CD4-positive, alpha-beta T cell treated with Interleukin-4 for 1 hour (primary cell): ENCODE data around the gene MLLT11.
A peak's percentile ranks its signal among the peaks of the same experiment; 100 is the strongest.

Source experiments
- DNase-seq, 2 donors: peaks; one replicate each; pipeline ENCODE4 v3.0.0-alpha.2; 2020 to 2022

MLLT11 gene

GRCh38 chr1:151060007-151060656, at the start of gene MLLT11:
Gene MLLT11, plus strand, starts transcription at chr1:151060397. Its CDS starts 6,828 bp downstream, at chr1:151067225.
- DNase-seq: peak in 1 of 2 donors; percentile 25

GRCh38 chr1:151011154-151011850, 48.9 kb upstream of the MLLT11 start:
- no peak for DNase-seq

- no peak for DNase-seq
Observed at GRCh38 chr1:151012684-151013471, 47.3 kb upstream of the MLLT11 start.

GRCh38 chr1:151013518-151013917, 46.7 kb upstream of the MLLT11 start:
- DNase-seq: no peak

- peak; percentile 88 to 90 for DNase-seq
Observed at GRCh38 chr1:151024540-151025146, 35.6 kb upstream of the MLLT11 start.

GRCh38 chr1:151026460-151026859, 33.7 kb upstream of the MLLT11 start:
- DNase-seq: no peak

- DNase-seq: no peak
Observed at GRCh38 chr1:151032164-151032563, 28.0 kb upstream of the MLLT11 start.

- DNase-seq: no peak
Observed at GRCh38 chr1:151035167-151035566, 25.0 kb upstream of the MLLT11 start.

- no peak for DNase-seq
Observed at GRCh38 chr1:151036356-151036755, 23.8 kb upstream of the MLLT11 start, which contains the start of gene BNIPL. Gene BNIPL, plus strand, starts transcription at chr1:151036586. Its CDS starts 140 bp downstream, at chr1:151036726.

- DNase-seq: no peak
Observed at GRCh38 chr1:151037032-151037431, 23.2 kb upstream of the MLLT11 start.

- DNase-seq: no peak
Observed at GRCh38 chr1:151039521-151039920, 20.7 kb upstream of the MLLT11 start.

- DNase-seq: peak in 1 of 2 donors; percentile 33
Observed at GRCh38 chr1:151043163-151043562, 17.0 kb upstream of the MLLT11 start.

GRCh38 chr1:151047591-151047924, 12.6 kb upstream of the MLLT11 start, which contains the start of gene C1orf56:
Gene C1orf56, plus strand, starts transcription at chr1:151047751. Its CDS starts 97 bp downstream, at chr1:151047848.
- DNase-seq: peak; percentile 61 to 66

GRCh38 chr1:151047925-151048644, 12.1 kb upstream of the MLLT11 start:
- peak; percentile 68 to 70 for DNase-seq

GRCh38 chr1:151048645-151049032, 11.6 kb upstream of the MLLT11 start:
- DNase-seq: no peak

- DNase-seq: peak in 1 of 2 donors; percentile 28
Observed at GRCh38 chr1:151049458-151049857, 10.7 kb upstream of the MLLT11 start.

- no peak for DNase-seq
Observed at GRCh38 chr1:151050051-151050688, 10.0 kb upstream of the MLLT11 start.

GRCh38 chr1:151051356-151052009, 8.7 kb upstream of the MLLT11 start:
- DNase-seq: no peak

GRCh38 chr1:151054971-151055547, 5.1 kb upstream of the MLLT11 start:
- DNase-seq: no peak

GRCh38 chr1:151055581-151055980, 4.6 kb upstream of the MLLT11 start:
- DNase-seq: peak in 1 of 2 donors; percentile 27

- peak; percentile 47 to 78 for DNase-seq
Observed at GRCh38 chr1:151056149-151056548, 4.0 kb upstream of the MLLT11 start.
